Activated T-cell treated with anti-CD3 and anti-CD28 coated beads for 24 hours (primary cell): ENCODE measurements around the gene JMJD8.

Source experiments
- DNase-seq: peaks from one replicate; pipeline ENCODE4 v3.0.0-alpha.2; 2020; ENCODE audit warnings: low read depth

The JMJD8 gene

GRCh38 chr16:689175-689897 is 5.2 kb upstream of the JMJD8 start:
- DNase-seq = no peak

- DNase-seq = no peak
Measured at GRCh38 chr16:687499-687898, 3.4 kb upstream of the JMJD8 start.

- no peak for DNase-seq
Measured at GRCh38 chr16:686459-687260, 2.5 kb upstream of the JMJD8 start.

GRCh38 chr16:685967-686366 is 1.8 kb upstream of the JMJD8 start:
- no peak for DNase-seq

GRCh38 chr16:684961-685696 is 995 bp upstream of the JMJD8 start:
- no peak for DNase-seq

- DNase-seq = no peak
Measured at GRCh38 chr16:683396-684070, 601 bp downstream of the JMJD8 start.

- no peak for DNase-seq
Measured at GRCh38 chr16:682493-683395, 1.4 kb downstream of the JMJD8 start.

- DNase-seq = no peak
Measured at GRCh38 chr16:681746-682427, 2.2 kb downstream of the JMJD8 start.

GRCh38 chr16:680967-681745 is 3.0 kb downstream of the JMJD8 start:
- DNase-seq = no peak

GRCh38 chr16:680625-680945 is 3.5 kb downstream of the JMJD8 start:
- DNase-seq = no peak

GRCh38 chr16:679814-680624 is 4.1 kb downstream of the JMJD8 start, which contains the start of gene STUB1:
TSS of gene STUB1 (plus strand) at chr16:680410. CDS start at chr16:680526, 116 bp downstream.
- DNase-seq = peak; percentile 86

- DNase-seq = no peak
Measured at GRCh38 chr16:678858-679813, 5.0 kb downstream of the JMJD8 start.

GRCh38 chr16:678209-678857 is 5.8 kb downstream of the JMJD8 start:
- DNase-seq = no peak

- DNase-seq = no peak
Measured at GRCh38 chr16:677316-678190, 6.6 kb downstream of the JMJD8 start.

- no peak for DNase-seq
Measured at GRCh38 chr16:676913-677312, 7.2 kb downstream of the JMJD8 start.

GRCh38 chr16:676565-676902 is 7.6 kb downstream of the JMJD8 start:
- no peak for DNase-seq
